ENCODE results near the gene LMBR1.
"Not testable (repeated sequence)": the region's sequence is repeated elsewhere in the genome, so short reads cannot be mapped to it uniquely, and the experiment has no call there.

LMBR1 gene

DNA sequence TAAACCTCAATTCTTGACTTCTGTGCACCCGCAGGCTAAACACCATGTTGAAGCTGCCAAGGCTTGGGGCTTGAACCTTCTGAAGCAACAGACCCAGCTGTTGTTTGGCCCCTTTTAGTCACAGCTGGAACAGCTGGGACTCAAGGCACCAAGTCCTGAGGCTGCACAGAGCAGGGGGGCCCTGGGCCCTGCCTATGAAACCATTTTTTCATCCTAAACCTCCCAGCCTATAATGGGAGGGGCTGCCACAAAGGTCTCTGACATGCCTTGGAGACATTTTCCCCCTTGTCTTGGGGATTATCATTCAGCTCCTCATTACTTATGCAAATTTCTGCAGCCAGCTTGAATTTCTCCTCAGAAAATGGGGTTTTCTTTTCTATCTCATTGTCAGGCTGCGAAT, 31.8 kb downstream of the LMBR1 start:
- H3F3A ChIP-seq (ENCODE audit: control insufficient read depth, insufficient read depth): peaks cover 6% of the 10 kb centered on the region
- no peak overlapping the region for H3K4me2 ChIP-seq (ENCODE audit: low read length)
- H3K36me3 ChIP-seq (ENCODE audit: control insufficient read depth, low read length): peaks cover 62% of the 10 kb centered on the region
- H4K20me1 ChIP-seq (ENCODE audit: control insufficient read depth, insufficient read depth, low read depth, low read length): no peaks in the 10 kb centered on the region
- TF ChIP-seq, protein P1, sequence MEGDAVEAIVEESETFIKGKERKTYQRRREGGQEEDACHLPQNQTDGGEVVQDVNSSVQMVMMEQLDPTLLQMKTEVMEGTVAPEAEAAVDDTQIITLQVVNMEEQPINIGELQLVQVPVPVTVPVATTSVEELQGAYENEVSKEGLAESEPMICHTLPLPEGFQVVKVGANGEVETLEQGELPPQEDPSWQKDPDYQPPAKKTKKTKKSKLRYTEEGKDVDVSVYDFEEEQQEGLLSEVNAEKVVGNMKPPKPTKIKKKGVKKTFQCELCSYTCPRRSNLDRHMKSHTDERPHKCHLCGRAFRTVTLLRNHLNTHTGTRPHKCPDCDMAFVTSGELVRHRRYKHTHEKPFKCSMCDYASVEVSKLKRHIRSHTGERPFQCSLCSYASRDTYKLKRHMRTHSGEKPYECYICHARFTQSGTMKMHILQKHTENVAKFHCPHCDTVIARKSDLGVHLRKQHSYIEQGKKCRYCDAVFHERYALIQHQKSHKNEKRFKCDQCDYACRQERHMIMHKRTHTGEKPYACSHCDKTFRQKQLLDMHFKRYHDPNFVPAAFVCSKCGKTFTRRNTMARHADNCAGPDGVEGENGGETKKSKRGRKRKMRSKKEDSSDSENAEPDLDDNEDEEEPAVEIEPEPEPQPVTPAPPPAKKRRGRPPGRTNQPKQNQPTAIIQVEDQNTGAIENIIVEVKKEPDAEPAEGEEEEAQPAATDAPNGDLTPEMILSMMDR (IDR thresholded peaks at IDR 0.05; ENCODE audit: low read depth, low read length, poor library complexity, severe bottlenecking): no peak
- TF ChIP-seq EZH2phosphoT487 (IDR thresholded peaks at IDR 0.05; ENCODE audit: borderline replicate concordance, low read length): no peak
- no peak overlapping the region for H3K4me3 ChIP-seq (ENCODE audit: low read length)
- H3K9me2 ChIP-seq (replicated peaks; ENCODE audit: control insufficient read depth, low read length): no peaks in the 10 kb centered on the region
- peaks cover 96% of the 10 kb centered on the region for H3K79me2 ChIP-seq (ENCODE audit: control insufficient read depth, low read length)
- H3K27ac ChIP-seq (ENCODE audit: low read depth, low read length): no peak overlapping the region
- peaks cover 38% of the 10 kb centered on the region for H3K9me3 ChIP-seq (ENCODE audit: control insufficient read depth, insufficient read depth, low read length)
- peaks cover 14% of the 10 kb centered on the region for H3K4me1 ChIP-seq (ENCODE audit: control insufficient read depth, low read length)
- H3K27me3 ChIP-seq (ENCODE audit: control insufficient read depth, low read length): no peaks in the 10 kb centered on the region

DNA sequence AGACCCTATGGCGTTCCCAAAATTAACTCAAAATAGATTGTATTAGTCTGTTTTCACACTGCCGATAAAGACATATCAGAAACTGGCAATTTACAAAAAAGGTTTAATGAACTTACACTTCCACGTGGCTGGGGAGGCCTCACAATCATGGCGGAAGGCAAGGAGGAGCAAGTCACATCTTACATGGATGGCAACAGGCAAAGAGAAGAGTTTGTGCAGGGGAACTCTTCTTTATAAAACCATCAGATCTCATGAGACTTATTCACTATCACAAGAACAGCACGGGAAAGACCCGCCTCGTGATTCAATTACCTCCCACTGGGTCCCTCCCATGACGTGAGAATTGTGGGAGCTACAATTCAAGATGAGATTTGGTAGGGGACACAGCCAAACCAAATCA, 32.9 kb downstream of the LMBR1 start:
- H3K4me1 ChIP-seq (ENCODE audit: control insufficient read depth, low read length); H3K4me3 ChIP-seq (ENCODE audit: low read length); H3K27me3 ChIP-seq (ENCODE audit: control insufficient read depth, low read length); H3K4me2 ChIP-seq (ENCODE audit: low read length); H4K20me1 ChIP-seq (ENCODE audit: control insufficient read depth, insufficient read depth, low read depth, low read length); H3F3A ChIP-seq (ENCODE audit: control insufficient read depth, insufficient read depth); H3K9me2 ChIP-seq (replicated peaks; ENCODE audit: control insufficient read depth, low read length); H3K27ac ChIP-seq (ENCODE audit: low read depth, low read length): not testable (repeated sequence)
- H3K36me3 ChIP-seq (ENCODE audit: control insufficient read depth, low read length): peaks cover 63% of the 10 kb centered on the region
- peaks cover 96% of the 10 kb centered on the region for H3K79me2 ChIP-seq (ENCODE audit: control insufficient read depth, low read length)
- H3K9me3 ChIP-seq (ENCODE audit: control insufficient read depth, insufficient read depth, low read length): peaks cover 38% of the 10 kb centered on the region

DNA sequence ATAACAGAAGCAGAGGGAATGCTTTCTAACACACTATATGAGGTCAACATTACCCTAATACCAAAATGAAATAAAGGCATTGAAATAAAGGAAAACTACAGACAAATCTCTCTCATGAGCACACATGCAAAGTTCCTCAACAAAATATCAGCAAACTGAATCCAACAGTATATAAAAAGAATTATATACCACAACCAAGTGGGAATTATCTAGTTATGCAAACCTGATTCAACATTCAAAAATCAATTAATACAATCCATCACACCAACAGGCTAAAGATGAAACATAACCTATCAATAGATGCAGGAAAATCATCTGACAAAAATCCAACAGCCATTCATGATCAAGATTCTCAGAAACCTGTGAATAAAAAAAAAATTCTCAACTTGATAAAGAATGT, 34.5 kb downstream of the LMBR1 start:
- no peaks in the 10 kb centered on the region for H4K20me1 ChIP-seq (ENCODE audit: control insufficient read depth, insufficient read depth, low read depth, low read length)
- H3K9me3 ChIP-seq (ENCODE audit: control insufficient read depth, insufficient read depth, low read length): peaks cover 38% of the 10 kb centered on the region
- H3K27ac ChIP-seq (ENCODE audit: low read depth, low read length): no peak overlapping the region
- no peak overlapping the region for H3K4me2 ChIP-seq (ENCODE audit: low read length)
- H3K9me2 ChIP-seq (replicated peaks; ENCODE audit: control insufficient read depth, low read length): no peaks in the 10 kb centered on the region
- TF ChIP-seq, protein P1 (IDR thresholded peaks at IDR 0.05; ENCODE audit: low read depth, low read length, poor library complexity, severe bottlenecking): no peak
- TF ChIP-seq EZH2phosphoT487 (IDR thresholded peaks at IDR 0.05; ENCODE audit: borderline replicate concordance, low read length): no peak
- H3K79me2 ChIP-seq (ENCODE audit: control insufficient read depth, low read length): peaks cover 97% of the 10 kb centered on the region
- no peak overlapping the region for H3K4me3 ChIP-seq (ENCODE audit: low read length)
- H3K4me1 ChIP-seq (ENCODE audit: control insufficient read depth, low read length): no peaks in the 10 kb centered on the region
- peaks cover 58% of the 10 kb centered on the region for H3K36me3 ChIP-seq (ENCODE audit: control insufficient read depth, low read length)
- H3K27me3 ChIP-seq (ENCODE audit: control insufficient read depth, low read length): no peaks in the 10 kb centered on the region
- H3F3A ChIP-seq (ENCODE audit: control insufficient read depth, insufficient read depth): no peaks in the 10 kb centered on the region

DNA sequence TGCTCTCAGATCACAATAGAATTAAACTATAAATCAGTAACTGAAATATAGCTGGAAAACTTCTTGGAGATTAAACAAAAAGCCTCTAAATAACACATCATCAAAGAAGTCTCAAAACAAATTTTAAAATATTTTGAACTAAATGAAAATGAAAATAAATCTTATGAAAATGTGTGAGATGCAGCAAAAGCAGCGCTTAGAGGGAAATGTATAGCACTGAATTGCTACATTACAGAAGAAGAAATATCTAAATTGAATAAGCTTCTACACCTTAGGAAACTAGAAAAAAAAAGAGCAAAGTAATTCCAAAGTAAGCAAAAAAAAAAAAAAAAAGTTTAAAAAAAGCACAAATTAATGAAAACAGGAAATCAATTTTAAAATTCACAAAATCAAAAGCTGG, 35.2 kb downstream of the LMBR1 start:
- Histone ChIP-seq H3K4me3 (ENCODE audit: low read length) (no peak overlapping the region), H3F3A (ENCODE audit: control insufficient read depth, insufficient read depth) (no peaks in the 10 kb centered on the region), H3K27ac (ENCODE audit: low read depth, low read length) (no peak overlapping the region), H3K36me3 (ENCODE audit: control insufficient read depth, low read length) (peaks cover 53% of the 10 kb centered on the region), H3K79me2 (ENCODE audit: control insufficient read depth, low read length) (peaks cover 100% of the 10 kb centered on the region), H3K9me2 (replicated peaks; ENCODE audit: control insufficient read depth, low read length) (no peaks in the 10 kb centered on the region), H4K20me1 (ENCODE audit: control insufficient read depth, insufficient read depth, low read depth, low read length) (no peaks in the 10 kb centered on the region), H3K4me2 (ENCODE audit: low read length) (no peak overlapping the region), H3K27me3 (ENCODE audit: control insufficient read depth, low read length) (no peaks in the 10 kb centered on the region), H3K9me3 (ENCODE audit: control insufficient read depth, insufficient read depth, low read length) (peaks cover 38% of the 10 kb centered on the region), H3K4me1 (ENCODE audit: control insufficient read depth, low read length) (no peaks in the 10 kb centered on the region)
- TF ChIP-seq EZH2phosphoT487 (IDR thresholded peaks at IDR 0.05; ENCODE audit: borderline replicate concordance, low read length): no peak
- TF ChIP-seq, protein P1 (IDR thresholded peaks at IDR 0.05; ENCODE audit: low read depth, low read length, poor library complexity, severe bottlenecking): no peak

Data from DOHH2 (cell line).